ENCODE results near the gene MED25.

MED25 gene

GRCh38 chr19:49851456-49852259 is 33.6 kb downstream of the MED25 start:
- Mint-ChIP-seq H3K9me3 (peaks cover 4% of the 10 kb centered on the region), H3K27me3 (no peaks in the 10 kb centered on the region), H3K36me3 (peaks cover 15% of the 10 kb centered on the region), H3K4me1 (peaks cover 64% of the 10 kb centered on the region), H3K4me3 (peak overlapping the region; percentile 85), H3K27ac (peak overlapping the region; percentile 95)
- peak; percentile 7 for ATAC-seq

GRCh38 chr19:49852631-49853126 is 34.6 kb downstream of the MED25 start:
- no peaks in the 10 kb centered on the region for H3K27me3 Mint-ChIP-seq
- no peak for ATAC-seq
- peaks cover 4% of the 10 kb centered on the region for H3K9me3 Mint-ChIP-seq
- H3K4me1 Mint-ChIP-seq = peaks cover 64% of the 10 kb centered on the region
- peak overlapping the region; percentile 74 for H3K27ac Mint-ChIP-seq
- peaks cover 15% of the 10 kb centered on the region for H3K36me3 Mint-ChIP-seq
- H3K4me3 Mint-ChIP-seq = peak overlapping the region; percentile 85

GRCh38 chr19:49853852-49854377 is 35.8 kb downstream of the MED25 start:
- peaks cover 4% of the 10 kb centered on the region for H3K9me3 Mint-ChIP-seq
- H3K27ac Mint-ChIP-seq = peak overlapping the region; percentile 51
- no peaks in the 10 kb centered on the region for H3K27me3 Mint-ChIP-seq
- no peak for ATAC-seq
- peaks cover 53% of the 10 kb centered on the region for H3K4me1 Mint-ChIP-seq
- peaks cover 24% of the 10 kb centered on the region for H3K36me3 Mint-ChIP-seq
- no peak overlapping the region for H3K4me3 Mint-ChIP-seq

GRCh38 chr19:49854378-49855263 is 36.5 kb downstream of the MED25 start:
- Mint-ChIP-seq H3K36me3 (peaks cover 23% of the 10 kb centered on the region), H3K27ac (peak overlapping the region; percentile 51), H3K4me1 (peaks cover 47% of the 10 kb centered on the region), H3K9me3 (no peaks in the 10 kb centered on the region), H3K27me3 (no peaks in the 10 kb centered on the region), H3K4me3 (no peak overlapping the region)
- ATAC-seq = no peak

GRCh38 chr19:49855277-49855675 is 37.2 kb downstream of the MED25 start:
- Mint-ChIP-seq H3K27me3 (no peaks in the 10 kb centered on the region), H3K4me3 (no peak overlapping the region), H3K36me3 (peaks cover 23% of the 10 kb centered on the region), H3K9me3 (no peaks in the 10 kb centered on the region), H3K4me1 (peaks cover 42% of the 10 kb centered on the region), H3K27ac (no peak overlapping the region)
- ATAC-seq = no peak

- no peak overlapping the region for H3K27ac Mint-ChIP-seq
- H3K9me3 Mint-ChIP-seq = no peaks in the 10 kb centered on the region
Observed at GRCh38 chr19:49855676-49856573, 37.8 kb downstream of the MED25 start.

GRCh38 chr19:49856574-49857021 is 38.5 kb downstream of the MED25 start:
- no peak overlapping the region for H3K4me3 Mint-ChIP-seq
- H3K27me3 Mint-ChIP-seq = no peaks in the 10 kb centered on the region
- peaks cover 40% of the 10 kb centered on the region for H3K4me1 Mint-ChIP-seq
- peaks cover 35% of the 10 kb centered on the region for H3K36me3 Mint-ChIP-seq
- H3K27ac Mint-ChIP-seq = no peak overlapping the region
- no peaks in the 10 kb centered on the region for H3K9me3 Mint-ChIP-seq
- no peak for ATAC-seq

More at GRCh38 chr19:49855676-49856573, 37.8 kb downstream of the MED25 start:
- Mint-ChIP-seq H3K27me3 (no peaks in the 10 kb centered on the region), H3K4me3 (no peak overlapping the region), H3K36me3 (peaks cover 28% of the 10 kb centered on the region), H3K4me1 (peaks cover 40% of the 10 kb centered on the region)
- ATAC-seq = no peak

- Mint-ChIP-seq H3K27ac (no peak overlapping the region), H3K27me3 (no peaks in the 10 kb centered on the region)
Observed at GRCh38 chr19:49857061-49857837, 39.2 kb downstream of the MED25 start.

GRCh38 chr19:49857838-49858087 is 39.7 kb downstream of the MED25 start:
- H3K27ac Mint-ChIP-seq = no peak overlapping the region
- no peak overlapping the region for H3K4me3 Mint-ChIP-seq
- H3K9me3 Mint-ChIP-seq = no peaks in the 10 kb centered on the region

More at GRCh38 chr19:49857061-49857837, 39.2 kb downstream of the MED25 start:
- Mint-ChIP-seq H3K4me1 (peaks cover 35% of the 10 kb centered on the region), H3K36me3 (peaks cover 39% of the 10 kb centered on the region), H3K9me3 (no peaks in the 10 kb centered on the region), H3K4me3 (no peak overlapping the region)
- ATAC-seq = no peak

GRCh38 chr19:49858088-49858985 is 40.2 kb downstream of the MED25 start:
- Mint-ChIP-seq H3K36me3 (peaks cover 47% of the 10 kb centered on the region), H3K27ac (no peak overlapping the region), H3K4me1 (peaks cover 28% of the 10 kb centered on the region), H3K4me3 (no peak overlapping the region), H3K27me3 (no peaks in the 10 kb centered on the region), H3K9me3 (no peaks in the 10 kb centered on the region)
- ATAC-seq = no peak

More at GRCh38 chr19:49857838-49858087, 39.7 kb downstream of the MED25 start:
- H3K27me3 Mint-ChIP-seq = no peaks in the 10 kb centered on the region
- no peak for ATAC-seq
- H3K36me3 Mint-ChIP-seq = peaks cover 42% of the 10 kb centered on the region
- peaks cover 30% of the 10 kb centered on the region for H3K4me1 Mint-ChIP-seq

- no peaks in the 10 kb centered on the region for H3K9me3 Mint-ChIP-seq
- H3K4me1 Mint-ChIP-seq = peaks cover 32% of the 10 kb centered on the region
- peaks cover 61% of the 10 kb centered on the region for H3K36me3 Mint-ChIP-seq
- ATAC-seq = no peak
- no peak overlapping the region for H3K27ac Mint-ChIP-seq
- no peak overlapping the region for H3K4me3 Mint-ChIP-seq
- H3K27me3 Mint-ChIP-seq = no peaks in the 10 kb centered on the region
Observed at GRCh38 chr19:49859682-49860335, 41.7 kb downstream of the MED25 start.

GRCh38 chr19:49860336-49861102 is 42.4 kb downstream of the MED25 start:
- Mint-ChIP-seq H3K27me3 (no peaks in the 10 kb centered on the region), H3K4me3 (no peak overlapping the region), H3K4me1 (peaks cover 31% of the 10 kb centered on the region), H3K36me3 (peaks cover 60% of the 10 kb centered on the region), H3K27ac (no peak overlapping the region), H3K9me3 (no peaks in the 10 kb centered on the region)
- no peak for ATAC-seq
